Epithelial cell of esophagus (primary cell): Measurements from ENCODE around the gene DAB1.

Experiments used
- DNase-seq: peaks from one replicate; pipeline ENCODE4 v3.0.0; 2010; ENCODE audit warnings: low read depth
- H3K4me3 ChIP-seq: 2 replicates; pipeline ENCODE4 v1.5.1; 2011; ENCODE audit warnings: mild to moderate bottlenecking, low read length, control low read depth
- CTCF ChIP-seq: IDR thresholded peaks from 2 replicates; pipeline ENCODE4 v1.5.1; 2011; ENCODE audit warnings: low read depth, mild to moderate bottlenecking, low read length, control low read depth, inconsistent platforms; ENCODE audit not compliant: insufficient read depth; ENCODE audit errors: missing control alignments

Gene DAB1

DNA sequence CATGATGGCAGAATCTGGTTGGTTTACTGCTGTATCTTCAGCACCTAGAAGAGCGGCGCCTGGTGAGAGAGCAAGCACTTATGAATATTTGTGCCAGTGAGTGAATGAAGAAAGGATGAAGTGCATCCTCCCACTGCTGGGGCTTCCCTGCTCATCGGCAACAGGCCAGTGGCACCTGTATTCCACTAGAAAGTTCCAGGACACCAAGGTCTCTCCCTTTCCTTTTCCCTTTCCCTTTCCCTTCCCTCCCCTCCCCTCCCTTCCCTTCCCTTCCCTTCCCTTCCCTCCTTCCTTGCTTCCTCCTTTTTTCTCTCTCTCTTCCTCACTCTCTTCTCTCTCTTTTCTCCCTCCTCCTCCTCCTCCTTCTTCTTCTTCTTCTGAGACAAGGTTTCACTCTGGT, 86.2 kb downstream of the DAB1 start:
- H3K4me3 ChIP-seq = no peak overlapping the region
- no peak for TF ChIP-seq CTCF
- no peak for DNase-seq

- DNase-seq = no peak
- TF ChIP-seq CTCF = no peak
- no peak overlapping the region for H3K4me3 ChIP-seq
Measured at GRCh38 chr1:57336793-57337192, 87.1 kb downstream of the DAB1 start.

DNA sequence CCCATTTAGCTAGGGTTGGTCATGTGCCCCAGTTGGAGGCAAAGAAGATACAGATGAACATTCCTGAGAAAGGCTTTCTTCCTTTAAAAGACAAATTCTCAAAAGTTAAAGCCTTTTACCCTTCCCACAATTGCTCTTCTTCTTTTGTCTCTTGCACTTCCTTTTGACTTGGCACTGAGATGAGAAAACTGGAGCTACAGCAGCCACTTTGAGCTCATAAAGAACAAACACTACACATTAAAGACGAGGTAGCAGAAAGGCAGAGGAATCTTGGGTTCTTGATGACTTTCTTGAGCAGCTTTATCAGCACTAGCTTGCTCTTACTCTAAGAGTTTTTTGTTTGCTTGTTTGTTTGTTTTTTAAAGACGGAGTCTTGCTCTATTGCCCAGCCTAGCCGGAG, 92.2 kb downstream of the DAB1 start:
- no peak for TF ChIP-seq CTCF
- H3K4me3 ChIP-seq = no peak overlapping the region
- DNase-seq = no peak

- TF ChIP-seq CTCF = no peak
- no peak overlapping the region for H3K4me3 ChIP-seq
- DNase-seq = no peak
Measured at GRCh38 chr1:57329937-57330336, 93.9 kb downstream of the DAB1 start.

DNA sequence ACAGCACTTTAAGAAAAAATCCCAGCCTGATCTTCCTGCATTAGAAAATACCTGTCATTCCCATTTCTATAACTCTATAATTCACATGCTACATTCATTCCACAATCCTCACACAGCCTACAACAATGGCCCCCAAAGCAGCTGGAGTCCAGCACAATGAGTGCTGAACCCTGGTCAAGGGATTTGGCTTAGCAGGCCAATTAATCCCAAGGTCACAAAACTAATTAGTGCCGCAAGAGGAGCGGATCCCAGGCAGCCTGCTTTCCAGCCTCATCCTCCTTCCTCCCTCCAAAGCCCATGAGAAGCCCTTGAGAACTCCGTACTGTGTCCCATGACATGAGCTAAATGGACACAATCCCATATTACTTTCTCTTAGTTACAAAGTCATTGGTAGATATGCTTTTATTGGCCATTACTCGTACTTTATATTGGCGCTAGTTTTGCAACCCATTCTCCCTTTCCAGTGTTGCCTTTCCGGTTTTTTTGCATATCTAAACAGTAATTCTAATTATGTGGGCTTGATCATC, 94.8 kb downstream of the DAB1 start:
- TF ChIP-seq CTCF = no peak
- no peak for DNase-seq

DNA sequence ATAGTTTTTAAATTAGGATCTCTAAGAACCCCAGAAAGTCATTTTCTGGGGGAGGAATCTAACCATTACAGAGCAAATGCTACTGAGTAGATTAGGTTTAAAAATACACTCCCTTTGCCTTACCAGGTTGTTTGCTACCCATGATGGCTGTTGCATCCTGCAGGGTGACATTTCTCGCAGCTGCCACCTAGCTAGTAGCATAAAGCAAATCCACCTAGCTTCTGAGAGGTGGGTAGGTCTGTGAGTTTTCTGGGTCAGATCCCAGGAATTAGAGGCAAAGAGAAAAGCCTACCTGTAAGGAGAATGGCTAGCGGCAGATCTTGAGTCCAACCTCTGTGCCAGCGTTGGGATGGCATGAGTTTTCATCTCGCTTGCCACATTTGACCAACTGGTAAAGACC, 95.9 kb downstream of the DAB1 start:
- no peak for TF ChIP-seq CTCF
- H3K4me3 ChIP-seq = no peak overlapping the region
- no peak for DNase-seq

More for the DNA sequence above, 94.8 kb downstream of the DAB1 start:
- no peak overlapping the region for H3K4me3 ChIP-seq

GRCh38 chr1:57327336-57327735, 96.5 kb downstream of the DAB1 start:
- DNase-seq = no peak
- H3K4me3 ChIP-seq = no peak overlapping the region

More at GRCh38 chr1:57327336-57327735, 96.5 kb downstream of the DAB1 start:
- no peak for TF ChIP-seq CTCF
